Measurements from ENCODE around the gene APOA5. TPM values are rescaled to one million over a fixed set of nuclear protein-coding genes. Genes with fewer than 3 reads are reported as not detected.

APOA5 gene
- total and polyA plus RNA-seq, 2 of the 13 experiments (the other 11 are each of a cell fraction or from before 2014, with no cell fraction given), result 44.0 to 49.1 TPM

DNA sequence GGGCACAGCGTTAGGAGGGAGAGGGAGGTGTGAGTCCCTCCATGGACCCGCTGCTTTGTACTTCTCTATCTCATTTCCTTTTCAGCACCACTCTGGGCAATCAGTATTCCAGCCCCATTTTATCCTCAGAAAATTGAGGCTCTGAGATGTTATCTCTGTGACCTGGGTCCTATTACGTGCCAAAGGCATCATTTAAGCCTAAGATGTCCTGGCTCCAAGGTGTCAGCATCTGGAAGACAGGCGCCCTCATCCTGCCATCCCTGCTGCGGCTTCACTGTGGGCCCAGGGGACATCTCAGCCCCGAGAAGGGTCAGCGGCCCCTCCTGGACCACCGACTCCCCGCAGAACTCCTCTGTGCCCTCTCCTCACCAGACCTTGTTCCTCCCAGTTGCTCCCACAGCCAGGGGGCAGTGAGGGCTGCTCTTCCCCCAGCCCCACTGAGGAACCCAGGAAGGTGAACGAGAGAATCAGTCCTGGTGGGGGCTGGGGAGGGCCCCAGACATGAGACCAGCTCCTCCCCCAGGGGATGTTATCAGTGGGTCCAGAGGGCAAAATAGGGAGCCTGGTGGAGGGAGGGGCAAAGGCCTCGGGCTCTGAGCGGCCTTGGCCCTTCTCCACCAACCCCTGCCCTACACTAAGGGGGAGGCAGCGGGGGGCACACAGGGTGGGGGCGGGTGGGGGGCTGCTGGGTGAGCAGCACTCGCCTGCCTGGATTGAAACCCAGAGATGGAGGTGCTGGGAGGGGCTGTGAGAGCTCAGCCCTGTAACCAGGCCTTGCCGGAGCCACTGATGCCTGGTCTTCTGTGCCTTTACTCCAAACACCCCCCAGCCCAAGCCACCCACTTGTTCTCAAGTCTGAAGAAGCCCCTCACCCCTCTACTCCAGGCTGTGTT is 37.2 kb upstream of the APOA5 start (continued):
- TF ChIP-seq GLI4 (CRISPR knock-in tag; IDR thresholded peaks at IDR 0.05; ENCODE audit: borderline replicate concordance), result no peak
- TF ChIP-seq CEBPB (IDR thresholded peaks at IDR 0.05; ENCODE audit: borderline replicate concordance, low read depth, low read length), result no peak
- 0 out of 2 replicates have a peak, but pooled peaks have one; percentile 72 for TF ChIP-seq RFXANK (CRISPR knock-in tag; IDR thresholded peaks at IDR 0.05)
- no peak for TF ChIP-seq TAF15 (IDR thresholded peaks at IDR 0.05; ENCODE audit: low read depth, low read length, poor library complexity, severe bottlenecking)
- peak; percentile 81; the same call in 1 of the 2 replicates for TF ChIP-seq ESRRA (CRISPR knock-in tag; IDR thresholded peaks at IDR 0.05; ENCODE audit: low read depth)
- TF ChIP-seq, protein P1, sequence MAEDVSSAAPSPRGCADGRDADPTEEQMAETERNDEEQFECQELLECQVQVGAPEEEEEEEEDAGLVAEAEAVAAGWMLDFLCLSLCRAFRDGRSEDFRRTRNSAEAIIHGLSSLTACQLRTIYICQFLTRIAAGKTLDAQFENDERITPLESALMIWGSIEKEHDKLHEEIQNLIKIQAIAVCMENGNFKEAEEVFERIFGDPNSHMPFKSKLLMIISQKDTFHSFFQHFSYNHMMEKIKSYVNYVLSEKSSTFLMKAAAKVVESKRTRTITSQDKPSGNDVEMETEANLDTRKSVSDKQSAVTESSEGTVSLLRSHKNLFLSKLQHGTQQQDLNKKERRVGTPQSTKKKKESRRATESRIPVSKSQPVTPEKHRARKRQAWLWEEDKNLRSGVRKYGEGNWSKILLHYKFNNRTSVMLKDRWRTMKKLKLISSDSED (CRISPR knock-in tag; IDR thresholded peaks at IDR 0.05), result no peak
- no peak for TF ChIP-seq KDM5B (CRISPR knock-in tag; IDR thresholded peaks at IDR 0.05; ENCODE audit: borderline replicate concordance)
- no peak for TF ChIP-seq U2AF2 (IDR thresholded peaks at IDR 0.05; ENCODE audit: low read depth, low read length)
- TF ChIP-seq HNRNPK (IDR thresholded peaks at IDR 0.05; ENCODE audit: low read depth, low read length, poor library complexity, severe bottlenecking), result no peak
- no peak for TF ChIP-seq KAT2B (IDR thresholded peaks at IDR 0.05; ENCODE audit: borderline replicate concordance, low read depth, low read length)
- TF ChIP-seq ATAD3A (CRISPR knock-in tag; IDR thresholded peaks at IDR 0.05), result no peak
- no peak; the same call in 1 of the 2 replicates for TF ChIP-seq THAP11 (CRISPR knock-in tag; IDR thresholded peaks at IDR 0.05)
- TF ChIP-seq ZNF678 (CRISPR knock-in tag; IDR thresholded peaks at IDR 0.05), result no peak
- peak; percentile 29; the same call in 1 of the 2 replicates for TF ChIP-seq SALL2 (CRISPR knock-in tag; IDR thresholded peaks at IDR 0.05)
- TF ChIP-seq, protein P2, sequence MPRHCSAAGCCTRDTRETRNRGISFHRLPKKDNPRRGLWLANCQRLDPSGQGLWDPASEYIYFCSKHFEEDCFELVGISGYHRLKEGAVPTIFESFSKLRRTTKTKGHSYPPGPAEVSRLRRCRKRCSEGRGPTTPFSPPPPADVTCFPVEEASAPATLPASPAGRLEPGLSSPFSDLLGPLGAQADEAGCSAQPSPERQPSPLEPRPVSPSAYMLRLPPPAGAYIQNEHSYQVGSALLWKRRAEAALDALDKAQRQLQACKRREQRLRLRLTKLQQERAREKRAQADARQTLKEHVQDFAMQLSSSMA (CRISPR knock-in tag; IDR thresholded peaks at IDR 0.05), result 0 out of 2 replicates have a peak, but pooled peaks have one; percentile 57
- TF ChIP-seq ATM (IDR thresholded peaks at IDR 0.05; ENCODE audit: borderline replicate concordance), result no peak
- no peak for TF ChIP-seq AGO2 (optimal IDR thresholded peaks at IDR 0.05; ENCODE audit: low read depth, low read length)
- TF ChIP-seq SRSF9 (IDR thresholded peaks at IDR 0.05; ENCODE audit: borderline replicate concordance, insufficient read depth, low read depth, low read length, poor library complexity, severe bottlenecking), result no peak
- TF ChIP-seq PHF8 (CRISPR knock-in tag; IDR thresholded peaks at IDR 0.05), result no peak; the same call in 1 of the 2 replicates
- TF ChIP-seq HNRNPH1 (optimal IDR thresholded peaks at IDR 0.05; ENCODE audit: low read depth, low read length), result no peak
- TF ChIP-seq ZNF180 (CRISPR knock-in tag; IDR thresholded peaks at IDR 0.05; ENCODE audit: borderline replicate concordance, low read depth), result no peak
- TF ChIP-seq HOXA3 (CRISPR knock-in tag; IDR thresholded peaks at IDR 0.05), result peak; percentile 45; the same call in 1 of the 2 replicates
- TF ChIP-seq TCF7L2 (IDR thresholded peaks at IDR 0.05; ENCODE audit: low read depth, low read length), result no peak
- no peak for TF ChIP-seq MTERF4 (CRISPR knock-in tag; IDR thresholded peaks at IDR 0.05)
- TF ChIP-seq ELK4 (CRISPR knock-in tag; IDR thresholded peaks at IDR 0.05; ENCODE audit: borderline replicate concordance), result no peak
- no peak for TF ChIP-seq IKZF4 (CRISPR knock-in tag; IDR thresholded peaks at IDR 0.05; ENCODE audit: borderline replicate concordance, low read depth, not compliant biosample characterization)

Data from HepG2 (cell line).